GM12874 (cell line): ENCODE measurements around the gene COL11A1.

Experiments
- CTCF ChIP-seq: IDR thresholded peaks from 2 replicates; pipeline ENCODE4 v1.5.1; 2011; ENCODE audit warnings: low read depth, mild to moderate bottlenecking, control low read depth, low read length, moderate library complexity; ENCODE audit not compliant: insufficient read depth

Gene COL11A1

GRCh38 chr1:103108376-103109150 is at the start of gene COL11A1:
Gene COL11A1, minus strand, starts transcription at chr1:103108522. Its CDS starts 344 bp downstream, at chr1:103108178.
- TF ChIP-seq CTCF = no peak

- no peak for TF ChIP-seq CTCF
These were observed 48.6 kb upstream of the COL11A1 start for GRCh38 chr1:103156966-103157365.

- no peak for TF ChIP-seq CTCF
These were observed 37.8 kb upstream of the COL11A1 start for GRCh38 chr1:103146166-103146565.

GRCh38 chr1:103145449-103145848 is 37.1 kb upstream of the COL11A1 start:
- no peak for TF ChIP-seq CTCF

GRCh38 chr1:103144681-103145080 is 36.4 kb upstream of the COL11A1 start:
- TF ChIP-seq CTCF = no peak

GRCh38 chr1:103142461-103142860 is 34.1 kb upstream of the COL11A1 start:
- TF ChIP-seq CTCF = no peak

GRCh38 chr1:103129796-103130195 is 21.5 kb upstream of the COL11A1 start:
- no peak for TF ChIP-seq CTCF
